Tibial artery (tissue), 4 donors: ENCODE results near the gene TMEM38B.

ENCODE experiments used
- DNase-seq, 2 donors: peaks; one replicate each; pipeline ENCODE4 v3.0.0-alpha.2; 2019
- H3K27ac ChIP-seq, 2 donors: fragments of 200-600 bp; sonication (generic) in 1 of 2; 1 replicate in 1 of 2; 2 replicates in 1 of 2; pipeline ENCODE4 v1.5.1; 2018 to 2019; ENCODE audit warnings: mild to moderate bottlenecking in 1 of 2
- H3K27me3 ChIP-seq, 2 donors: fragments of 200-600 bp; sonication (generic) in 1 of 2; one replicate each; pipeline versions ENCODE4 v1.5.1 to v1.6.0; 2016 to 2019
- H3K36me3 ChIP-seq, 3 donors: fragments of 200-600 bp; sonication (generic) in 2 of 3; one replicate each; pipeline ENCODE4 v1.5.1; 2016 to 2019; ENCODE audit warnings: mild to moderate bottlenecking in 2 of 3
- H3K4me1 ChIP-seq, 4 donors: fragments of 200-600 bp; sonication (generic) in 2 of 4; 1 replicate in 3 of 4; 2 replicates in 1 of 4; pipeline ENCODE4 v1.5.1; 2016 to 2019
- H3K4me3 ChIP-seq, 2 donors: fragments of 200-600 bp; sonication (generic) in 1 of 2; 1 replicate in 1 of 2; 2 replicates in 1 of 2; pipeline ENCODE4 v1.5.1; 2018 to 2019; ENCODE audit warnings: mild to moderate bottlenecking in 2 of 2
- H3K9me3 ChIP-seq, 3 donors: fragments of 200-600 bp; sonication (generic) in 1 of 3; one replicate each; pipeline ENCODE4 v1.5.1; 2016 to 2019
- intact Hi-C: fragments of 100-400 bp; cut with DNase I; formaldehyde crosslinking; loops from one replicate; pipeline ENCODE4 v1.15.0; 2023; ENCODE audit warnings: low total_unique reads
- TF ChIP-seq, protein P1 (sequence below), 2 experiments: fragments of 200-600 bp in 1 of 2; fragments of 450-650 bp in 1 of 2; IDR thresholded peaks; one replicate each; pipeline ENCODE4 v1.5.1; 2017 to 2019; ENCODE audit warnings: antibody characterized with exemption in 2 of 2, mild to moderate bottlenecking in 1 of 2, moderate library complexity in 1 of 2

TMEM38B gene

DNA sequence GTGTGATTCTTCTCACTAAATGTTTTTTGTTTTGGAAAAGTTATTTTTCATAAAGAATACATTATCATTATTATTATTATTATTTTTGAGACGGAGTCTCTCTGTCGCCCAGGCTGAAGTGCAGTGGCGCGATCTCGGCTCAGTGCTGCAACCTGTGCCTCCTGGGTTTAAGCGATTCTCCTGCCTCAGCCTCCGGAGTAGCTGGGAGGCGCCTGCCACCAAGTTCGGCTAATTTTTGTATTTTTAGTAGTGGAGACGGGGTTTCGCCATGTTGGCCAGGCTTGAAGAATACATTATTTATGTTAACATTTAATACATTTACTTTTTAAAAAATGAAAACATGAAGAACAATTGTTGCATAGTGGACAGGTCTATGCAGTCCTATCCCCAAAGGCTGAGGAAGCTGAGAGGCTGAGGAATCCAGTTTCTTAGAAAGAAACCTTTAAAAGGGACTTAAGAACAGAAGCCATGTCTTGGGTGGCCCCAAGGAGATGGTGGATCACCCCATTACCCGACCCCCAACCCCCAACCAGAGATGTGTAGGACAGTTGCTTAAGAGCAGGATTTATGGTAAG, 2.0 kb downstream of the TMEM38B start:
- peak overlapping the region in 1 of 2 donors; percentile 14 for H3K4me3 ChIP-seq
- TF ChIP-seq, protein P1, sequence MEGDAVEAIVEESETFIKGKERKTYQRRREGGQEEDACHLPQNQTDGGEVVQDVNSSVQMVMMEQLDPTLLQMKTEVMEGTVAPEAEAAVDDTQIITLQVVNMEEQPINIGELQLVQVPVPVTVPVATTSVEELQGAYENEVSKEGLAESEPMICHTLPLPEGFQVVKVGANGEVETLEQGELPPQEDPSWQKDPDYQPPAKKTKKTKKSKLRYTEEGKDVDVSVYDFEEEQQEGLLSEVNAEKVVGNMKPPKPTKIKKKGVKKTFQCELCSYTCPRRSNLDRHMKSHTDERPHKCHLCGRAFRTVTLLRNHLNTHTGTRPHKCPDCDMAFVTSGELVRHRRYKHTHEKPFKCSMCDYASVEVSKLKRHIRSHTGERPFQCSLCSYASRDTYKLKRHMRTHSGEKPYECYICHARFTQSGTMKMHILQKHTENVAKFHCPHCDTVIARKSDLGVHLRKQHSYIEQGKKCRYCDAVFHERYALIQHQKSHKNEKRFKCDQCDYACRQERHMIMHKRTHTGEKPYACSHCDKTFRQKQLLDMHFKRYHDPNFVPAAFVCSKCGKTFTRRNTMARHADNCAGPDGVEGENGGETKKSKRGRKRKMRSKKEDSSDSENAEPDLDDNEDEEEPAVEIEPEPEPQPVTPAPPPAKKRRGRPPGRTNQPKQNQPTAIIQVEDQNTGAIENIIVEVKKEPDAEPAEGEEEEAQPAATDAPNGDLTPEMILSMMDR (IDR thresholded peaks at IDR 0.05) = no peak
- intact Hi-C loops = no loop called here
- no peaks in the 10 kb centered on the region for H3K9me3 ChIP-seq
- H3K4me1 ChIP-seq = peaks cover 0 to 55% (median 9%) of the 10 kb centered on the region in 4 donors
- peak overlapping the region in 1 of 2 donors; percentile 89 for H3K27ac ChIP-seq
- no peaks in the 10 kb centered on the region for H3K36me3 ChIP-seq
- DNase-seq = no peak
- peaks cover 0 to 25% of the 10 kb centered on the region in 2 donors for H3K27me3 ChIP-seq

DNA sequence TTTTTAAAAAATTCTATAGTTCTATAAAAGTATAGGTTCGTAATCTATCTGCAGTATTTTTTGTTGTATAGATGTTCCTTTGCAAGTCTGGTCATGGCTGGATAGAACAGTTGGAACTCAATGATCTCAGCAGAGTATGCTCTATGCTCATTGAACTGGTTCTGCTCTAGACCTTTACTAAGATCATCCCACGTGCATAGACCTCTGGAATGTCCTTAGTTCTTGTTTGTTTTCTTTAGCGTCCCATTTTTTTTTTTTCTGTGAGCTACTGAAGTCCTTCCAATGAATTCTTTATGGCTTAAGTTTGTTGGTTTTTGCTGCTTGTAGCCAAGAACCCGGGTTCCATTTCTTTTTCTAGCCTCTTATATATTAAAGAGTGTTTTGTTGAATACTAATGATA, 3.5 kb downstream of the TMEM38B start:
- intact Hi-C loops = no loop called here
- no peak overlapping the region for H3K4me3 ChIP-seq
- peak overlapping the region in 1 of 2 donors; percentile 6 for H3K27ac ChIP-seq
- H3K27me3 ChIP-seq = peaks cover 0 to 9% of the 10 kb centered on the region in 2 donors
- no peaks in the 10 kb centered on the region for H3K36me3 ChIP-seq
- H3K4me1 ChIP-seq = peaks cover 0 to 69% (median 9%) of the 10 kb centered on the region in 4 donors
- no peak for DNase-seq
- TF ChIP-seq, protein P1 (IDR thresholded peaks at IDR 0.05) = no peak
- no peaks in the 10 kb centered on the region for H3K9me3 ChIP-seq

DNA sequence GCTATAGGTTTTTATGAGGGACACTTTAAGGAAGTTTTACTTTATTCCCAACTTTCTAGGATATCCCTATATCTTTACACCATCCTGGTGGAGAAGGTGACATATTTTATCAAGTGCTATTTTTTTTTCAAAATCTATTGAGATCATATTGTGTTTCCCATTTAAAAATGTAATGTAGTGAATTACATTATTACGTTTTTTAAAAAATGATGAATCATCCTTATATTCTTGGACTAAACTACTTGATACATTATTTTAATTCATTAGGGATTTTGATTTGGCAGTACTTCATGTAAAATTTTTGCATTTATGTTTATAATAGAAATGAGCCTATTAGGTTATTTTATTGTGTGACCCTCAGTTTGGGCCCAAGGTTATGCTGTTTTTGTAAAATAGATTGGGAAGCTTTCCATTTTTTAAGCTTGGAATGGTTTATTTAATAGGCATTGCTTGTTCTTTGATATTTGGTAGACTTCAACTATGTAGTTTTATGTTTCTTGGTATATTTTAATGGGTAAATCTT, 4.1 kb downstream of the TMEM38B start:
- no peaks in the 10 kb centered on the region for H3K36me3 ChIP-seq
- H3K27me3 ChIP-seq = peaks cover 0 to 4% of the 10 kb centered on the region in 2 donors
- DNase-seq = no peak
- peak overlapping the region in 1 of 2 donors; percentile 6 for H3K27ac ChIP-seq
- intact Hi-C loops = no loop called here
- peaks cover 0 to 69% (median 9%) of the 10 kb centered on the region in 4 donors for H3K4me1 ChIP-seq
- TF ChIP-seq, protein P1 (IDR thresholded peaks at IDR 0.05) = no peak
- H3K4me3 ChIP-seq = no peak overlapping the region
- H3K9me3 ChIP-seq = no peaks in the 10 kb centered on the region

DNA sequence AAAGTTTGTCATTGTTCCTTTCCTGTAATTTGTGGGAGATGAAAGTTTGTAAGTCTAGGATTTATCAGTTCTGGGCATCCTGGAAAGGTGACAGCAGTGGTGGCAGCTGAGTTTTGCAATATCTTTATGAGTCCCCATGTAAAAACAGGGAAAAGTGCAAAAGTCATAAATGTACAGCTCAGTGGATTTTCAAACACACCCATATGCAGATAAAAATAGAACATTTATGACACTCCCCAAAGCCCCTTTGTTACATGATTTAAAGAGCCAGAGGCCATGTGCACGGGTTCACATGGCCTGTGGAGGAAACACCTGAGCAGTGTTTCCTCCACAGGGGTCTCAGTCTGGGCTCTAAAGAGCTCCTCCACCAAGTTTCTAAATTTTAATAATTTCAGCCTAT, 6.3 kb downstream of the TMEM38B start:
- Histone ChIP-seq H3K36me3 (no peaks in the 10 kb centered on the region), H3K4me1 (peaks cover 0 to 59% (median 3%) of the 10 kb centered on the region in 4 donors), H3K9me3 (no peaks in the 10 kb centered on the region), H3K27me3 (no peaks in the 10 kb centered on the region), H3K4me3 (no peak overlapping the region), H3K27ac (no peak overlapping the region)
- DNase-seq = no peak
- TF ChIP-seq, protein P1 (IDR thresholded peaks at IDR 0.05) = no peak
- intact Hi-C loops = no loop called here

DNA sequence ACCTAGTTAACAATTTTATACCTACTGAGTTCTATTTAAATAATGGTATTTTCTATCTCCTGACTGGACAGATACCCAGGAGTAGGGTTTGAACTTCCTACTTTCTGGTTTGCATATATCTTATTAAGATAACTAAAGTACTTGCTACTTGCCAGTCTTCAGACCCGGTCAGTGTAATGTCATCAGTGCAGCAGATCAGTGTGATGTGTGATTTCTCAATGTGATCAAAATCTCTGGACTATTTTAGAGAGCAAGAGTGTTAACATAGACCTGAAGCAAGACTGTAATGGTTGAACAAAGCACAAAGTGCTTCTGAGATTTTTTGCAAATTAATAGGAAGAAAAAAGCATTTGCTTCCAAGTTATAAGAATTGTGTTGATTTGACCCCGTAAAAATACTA, 6.8 kb downstream of the TMEM38B start:
- intact Hi-C loops = no loop called here
- H3K36me3 ChIP-seq = peaks cover 0 to 5% (median 4%) of the 10 kb centered on the region in 3 donors
- H3K4me1 ChIP-seq = peaks cover 0 to 59% (median 3%) of the 10 kb centered on the region in 4 donors
- H3K27ac ChIP-seq = no peak overlapping the region
- H3K4me3 ChIP-seq = no peak overlapping the region
- no peak for DNase-seq
- TF ChIP-seq, protein P1 (IDR thresholded peaks at IDR 0.05) = no peak
- H3K9me3 ChIP-seq = no peaks in the 10 kb centered on the region
- H3K27me3 ChIP-seq = no peaks in the 10 kb centered on the region
